Ramos (cell line): ENCODE measurements around the gene TSACC.

Experiments used
- in situ Hi-C: fragments of 300-500 bp; cut with MboI; formaldehyde crosslinking; loops from one replicate; pipeline ENCODE4 v1.14.3; 2022; ENCODE audit warnings: low sequenced_read_pairs; ENCODE audit not compliant: unreplicated experiment

TSACC gene

GRCh38 chr1:156390469-156391365 lies 52.4 kb downstream of the TSACC start:
- in situ Hi-C loops, result no loop called here

- in situ Hi-C loops, result no loop called here
These were observed 53.0 kb downstream of the TSACC start for GRCh38 chr1:156391366-156391677.

GRCh38 chr1:156391701-156392100 lies 53.4 kb downstream of the TSACC start:
- in situ Hi-C loops, result no loop called here

DNA sequence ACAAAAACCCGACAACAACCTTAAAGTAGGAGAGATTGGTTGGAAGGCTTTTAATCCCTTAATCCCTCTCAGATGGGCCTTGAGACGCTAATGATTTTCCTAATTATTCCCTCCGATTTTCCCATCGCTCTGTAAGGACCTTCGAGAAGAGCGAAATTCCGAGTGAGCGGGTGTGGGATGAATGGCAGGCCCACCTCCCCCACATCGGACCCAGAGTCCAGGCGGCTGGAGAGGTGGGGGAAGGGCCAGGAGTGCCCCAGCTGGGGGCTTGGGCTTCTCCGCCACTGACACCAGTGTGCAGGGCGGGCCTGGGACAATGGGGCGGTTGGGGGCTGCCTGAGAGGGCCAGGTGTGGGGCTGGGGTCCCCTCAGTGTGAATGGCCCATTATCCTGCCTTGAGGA lies 54.1 kb downstream of the TSACC start:
- in situ Hi-C loops, result no loop called here

- in situ Hi-C loops, result no loop called here
These were observed 54.8 kb downstream of the TSACC start for GRCh38 chr1:156393095-156393494.

GRCh38 chr1:156394082-156394481 lies 55.8 kb downstream of the TSACC start:
- in situ Hi-C loops, result no loop called here

DNA sequence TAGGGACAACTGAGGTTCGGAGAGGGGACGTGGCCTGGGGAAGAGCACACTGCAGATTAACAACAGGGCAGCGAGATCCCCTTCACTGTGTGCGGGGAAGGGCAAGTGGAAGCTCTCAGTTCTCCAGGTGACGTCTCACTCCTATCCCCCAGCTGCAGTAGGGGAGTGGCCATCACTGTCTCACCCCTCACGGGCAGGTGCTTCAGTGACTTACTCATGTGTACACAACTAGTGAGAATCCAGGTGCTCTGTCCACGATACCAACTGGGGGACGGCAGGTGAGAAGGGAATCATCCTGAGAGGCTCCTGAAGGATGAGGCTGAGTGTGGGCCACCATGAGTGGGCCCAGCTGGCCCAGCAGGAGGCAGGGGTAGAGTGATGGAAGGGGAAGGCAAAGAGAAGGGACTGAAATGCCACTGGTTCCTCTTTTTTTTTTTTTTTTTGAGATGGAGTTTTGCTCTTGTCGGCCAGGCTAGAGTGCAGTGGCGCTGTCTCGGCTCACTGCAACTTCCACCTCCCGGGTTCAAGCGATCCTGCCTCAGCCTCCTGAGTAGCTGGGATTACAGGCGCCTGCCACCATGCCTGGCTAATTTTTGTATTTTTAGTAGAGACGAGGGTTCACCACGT lies 56.6 kb downstream of the TSACC start:
- in situ Hi-C loops, result no loop called here
